Stimulated activated CD4-positive, alpha-beta T cell treated with anti-CD3 and anti-CD28 coated beads, Interleukin-4, amount 100 ng/mL, for 1 hour (primary cell): ENCODE measurements around the gene ASCC3.

Experiments used
- DNase-seq: peaks from one replicate; pipeline ENCODE4 v3.0.0-alpha.2; 2020

ASCC3 gene

GRCh38 chr6:100573166-100573565, 308.0 kb downstream of the ASCC3 start:
- no peak for DNase-seq

- no peak for DNase-seq
These were observed 312.9 kb downstream of the ASCC3 start for GRCh38 chr6:100568255-100568654.

- DNase-seq = no peak
These were observed 314.6 kb downstream of the ASCC3 start for GRCh38 chr6:100566563-100566962.

- no peak for DNase-seq
These were observed 315.6 kb downstream of the ASCC3 start for GRCh38 chr6:100565439-100566104.

GRCh38 chr6:100559859-100560258, 321.3 kb downstream of the ASCC3 start:
- DNase-seq = no peak

- DNase-seq = no peak
These were observed 326.9 kb downstream of the ASCC3 start for GRCh38 chr6:100554228-100554627.

GRCh38 chr6:100553243-100553642, 327.9 kb downstream of the ASCC3 start:
- no peak for DNase-seq

GRCh38 chr6:100549406-100550167, 331.5 kb downstream of the ASCC3 start:
- DNase-seq = no peak

GRCh38 chr6:100538086-100538485, 343.0 kb downstream of the ASCC3 start:
- DNase-seq = no peak

- no peak for DNase-seq
These were observed 362.5 kb downstream of the ASCC3 start for GRCh38 chr6:100518588-100518987.

- DNase-seq = no peak
These were observed 363.5 kb downstream of the ASCC3 start for GRCh38 chr6:100517633-100518032.

- no peak for DNase-seq
These were observed 364.0 kb downstream of the ASCC3 start for GRCh38 chr6:100517106-100517505.

- DNase-seq = no peak
These were observed 366.5 kb downstream of the ASCC3 start for GRCh38 chr6:100514660-100515059.

- no peak for DNase-seq
These were observed 368.8 kb downstream of the ASCC3 start for GRCh38 chr6:100512203-100512862.

- DNase-seq = no peak
These were observed 372.0 kb downstream of the ASCC3 start for GRCh38 chr6:100509101-100509500.

- no peak for DNase-seq
These were observed 374.5 kb downstream of the ASCC3 start for GRCh38 chr6:100506651-100507050.

GRCh38 chr6:100504786-100505737, 376.1 kb downstream of the ASCC3 start:
- DNase-seq = no peak

- no peak for DNase-seq
These were observed 378.0 kb downstream of the ASCC3 start for GRCh38 chr6:100503043-100503705.

GRCh38 chr6:100493206-100493888, 387.8 kb downstream of the ASCC3 start:
- no peak for DNase-seq

GRCh38 chr6:100491952-100492670, 389.0 kb downstream of the ASCC3 start:
- DNase-seq = no peak

- no peak for DNase-seq
These were observed 391.1 kb downstream of the ASCC3 start for GRCh38 chr6:100490065-100490464.
